T-helper 2 cell (primary cell): ENCODE measurements around the gene GAB3.

ENCODE experiments used
- DNase-seq, 5 experiments: peaks; one replicate each; pipeline versions ENCODE4 v3.0.0 to v3.0.0-alpha.2; 2012 to 2022
- total RNA-seq, 2 donors: gene quantifications; one replicate each; lab custom pipeline; 2026; lab: John Stamatoyannopoulos, UW

GAB3 gene, protein sequence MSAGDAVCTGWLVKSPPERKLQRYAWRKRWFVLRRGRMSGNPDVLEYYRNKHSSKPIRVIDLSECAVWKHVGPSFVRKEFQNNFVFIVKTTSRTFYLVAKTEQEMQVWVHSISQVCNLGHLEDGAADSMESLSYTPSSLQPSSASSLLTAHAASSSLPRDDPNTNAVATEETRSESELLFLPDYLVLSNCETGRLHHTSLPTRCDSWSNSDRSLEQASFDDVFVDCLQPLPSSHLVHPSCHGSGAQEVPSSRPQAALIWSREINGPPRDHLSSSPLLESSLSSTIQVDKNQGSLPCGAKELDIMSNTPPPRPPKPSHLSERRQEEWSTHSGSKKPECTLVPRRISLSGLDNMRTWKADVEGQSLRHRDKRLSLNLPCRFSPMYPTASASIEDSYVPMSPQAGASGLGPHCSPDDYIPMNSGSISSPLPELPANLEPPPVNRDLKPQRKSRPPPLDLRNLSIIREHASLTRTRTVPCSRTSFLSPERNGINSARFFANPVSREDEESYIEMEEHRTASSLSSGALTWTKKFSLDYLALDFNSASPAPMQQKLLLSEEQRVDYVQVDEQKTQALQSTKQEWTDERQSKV
- total RNA-seq, result 16.2 to 19.1 reads per million in 2 donors

DNA sequence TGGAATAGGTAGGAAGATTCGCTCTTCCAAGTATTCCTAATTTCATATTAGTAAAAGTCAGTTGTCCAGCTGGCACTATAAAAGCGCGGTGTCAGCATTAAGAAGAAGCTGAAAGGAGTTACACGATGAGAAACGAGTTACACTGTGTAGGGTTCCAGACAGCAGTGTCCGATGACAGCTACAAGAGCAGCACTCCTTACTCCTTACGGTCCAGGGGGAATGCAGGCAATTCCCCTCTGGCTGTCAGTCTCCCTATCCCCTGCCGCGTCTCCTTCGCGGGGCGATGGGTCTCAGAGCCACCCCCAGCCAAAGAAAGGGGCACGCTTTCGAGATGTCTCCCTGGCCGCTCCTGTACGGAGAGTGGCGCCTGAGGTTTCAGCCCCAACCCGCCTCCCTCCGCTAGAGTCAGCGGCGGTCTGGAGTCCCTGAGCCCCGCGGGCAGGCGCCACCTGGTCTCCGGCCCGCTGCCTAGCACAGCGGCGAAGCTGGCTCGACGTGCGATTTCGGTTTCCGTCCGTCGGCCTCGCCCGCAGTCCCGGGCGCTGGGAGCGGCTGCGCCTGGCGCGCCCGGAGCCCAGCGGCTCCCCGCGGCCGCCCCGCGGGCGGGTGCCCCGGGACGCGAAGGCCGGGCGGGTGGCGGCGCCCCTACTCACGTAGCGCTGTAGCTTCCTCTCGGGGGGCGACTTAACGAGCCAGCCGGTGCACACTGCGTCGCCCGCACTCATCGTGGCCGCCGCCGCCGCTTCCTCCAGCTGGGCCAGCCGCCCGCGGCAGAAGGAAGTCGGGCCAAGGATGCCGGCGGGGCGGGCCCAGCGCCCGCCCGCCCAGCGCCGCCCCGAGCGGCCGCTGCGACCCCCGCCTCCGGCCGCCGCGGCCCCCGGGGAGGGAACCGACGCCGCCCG, at the start of gene GAB3:
Gene GAB3 (minus strand): TSS at position 777 of the 902 bp plus-strand sequence. CDS start 52 bp downstream, at position 725.
- DNase-seq, result peak; percentile 4 to 67 (median 20)

DNA sequence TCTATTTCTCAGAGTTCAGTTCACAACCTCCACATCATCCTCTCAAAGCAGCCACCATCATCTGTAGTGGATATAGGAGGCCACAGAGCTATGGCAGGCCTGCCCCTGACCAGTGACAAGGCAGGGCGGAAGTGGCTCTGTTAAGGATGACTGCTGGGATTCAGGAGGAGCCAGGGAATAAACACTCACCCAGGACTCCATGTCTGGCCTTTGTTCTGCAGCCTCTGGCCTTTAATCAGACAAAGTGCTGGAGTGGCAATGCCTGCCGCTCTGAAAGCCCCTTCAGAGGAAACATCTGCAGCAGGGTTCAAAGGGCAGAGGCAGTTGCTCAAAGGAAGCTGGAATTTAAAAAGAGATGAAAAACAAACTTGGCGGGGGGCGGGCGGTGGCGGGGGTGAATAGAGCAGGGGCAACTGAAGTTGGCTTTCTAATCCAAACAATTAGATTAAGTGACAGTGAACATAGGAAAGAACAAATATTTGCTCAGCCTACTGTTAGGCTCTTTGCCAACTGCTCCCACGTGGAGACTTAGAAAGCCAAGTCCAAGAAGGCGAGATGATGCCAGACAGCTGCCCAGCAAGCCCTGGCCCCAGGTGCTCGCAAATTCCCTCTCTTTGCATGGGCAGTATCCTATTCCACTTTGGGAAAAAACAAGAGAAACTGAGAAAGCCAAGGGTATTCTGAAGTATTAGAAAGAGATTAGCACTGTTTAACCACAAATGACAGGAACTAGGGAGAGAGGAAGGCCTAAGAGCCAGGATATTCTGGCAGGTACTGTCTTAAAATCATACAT, 48.9 kb upstream of the GAB3 start:
- DNase-seq, result no peak

DNA sequence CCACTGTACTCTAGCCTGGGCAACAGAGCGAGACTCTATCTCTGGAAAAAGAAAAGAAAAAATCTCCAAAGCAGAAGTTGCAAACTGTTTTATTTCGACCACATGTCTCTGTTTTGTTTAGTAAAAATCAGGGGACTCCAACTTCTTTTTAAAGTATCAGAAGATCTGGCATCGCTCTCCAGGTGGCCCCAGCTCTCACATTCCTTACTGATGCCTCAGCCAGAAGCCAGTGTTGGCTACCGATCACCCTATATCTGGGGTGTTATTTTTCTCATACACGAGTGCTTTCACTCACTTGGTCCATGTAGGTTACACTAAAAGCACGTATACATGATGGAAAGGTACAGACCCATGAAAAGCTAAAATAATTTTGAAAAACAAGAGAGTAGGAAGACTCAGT, 46.1 kb upstream of the GAB3 start:
- DNase-seq, result no peak

DNA sequence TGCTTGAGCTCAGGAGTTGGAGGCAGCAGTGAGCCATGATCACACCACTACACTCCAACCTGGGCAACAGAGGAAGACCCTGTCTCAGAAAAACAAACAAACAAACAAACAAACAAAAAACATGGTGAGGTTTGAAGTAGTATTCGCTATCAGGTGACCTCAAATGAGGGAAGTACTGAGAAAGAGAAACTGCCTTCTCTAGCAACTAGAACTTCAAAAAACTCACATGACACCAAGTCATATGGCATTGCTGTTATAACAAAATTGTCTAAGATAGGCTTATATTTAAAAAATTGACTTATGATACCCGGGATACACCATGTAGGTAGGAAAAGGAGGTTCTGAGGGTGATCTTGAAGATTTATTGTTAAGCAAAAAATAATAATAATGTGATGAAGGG, 44.1 kb upstream of the GAB3 start:
- no peak for DNase-seq

DNA sequence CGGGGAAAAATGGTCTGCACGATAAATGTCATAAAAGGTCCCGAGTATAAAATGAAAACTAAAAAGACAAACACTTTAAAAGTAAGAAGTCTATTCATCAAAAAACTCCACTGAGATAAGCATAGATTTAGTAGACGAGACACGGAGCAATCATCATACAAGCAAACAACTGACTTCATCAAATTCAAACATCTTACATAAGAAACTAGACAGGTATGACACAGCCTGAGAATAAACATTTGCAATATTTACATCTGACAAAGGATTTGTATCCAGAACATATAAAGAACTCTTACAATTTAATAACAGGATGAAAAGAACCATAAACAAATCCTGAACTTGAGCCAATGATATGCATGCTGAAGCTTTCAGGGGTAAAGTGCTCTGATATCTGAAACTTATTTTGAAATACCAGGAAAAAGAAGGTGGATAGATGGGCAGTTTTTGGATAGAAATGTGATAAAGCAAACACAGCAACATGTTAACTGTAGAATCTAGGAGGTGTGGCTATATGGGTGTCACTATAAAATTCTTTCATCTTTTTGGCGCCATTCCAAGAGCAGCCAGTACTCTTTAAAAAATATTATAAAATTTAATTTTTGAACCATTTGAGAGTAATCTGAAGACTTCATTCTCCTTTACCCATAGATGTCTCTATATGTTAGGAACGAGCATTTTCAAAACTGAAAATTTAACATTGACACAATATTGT, 42.4 kb upstream of the GAB3 start:
- no peak for DNase-seq

DNA sequence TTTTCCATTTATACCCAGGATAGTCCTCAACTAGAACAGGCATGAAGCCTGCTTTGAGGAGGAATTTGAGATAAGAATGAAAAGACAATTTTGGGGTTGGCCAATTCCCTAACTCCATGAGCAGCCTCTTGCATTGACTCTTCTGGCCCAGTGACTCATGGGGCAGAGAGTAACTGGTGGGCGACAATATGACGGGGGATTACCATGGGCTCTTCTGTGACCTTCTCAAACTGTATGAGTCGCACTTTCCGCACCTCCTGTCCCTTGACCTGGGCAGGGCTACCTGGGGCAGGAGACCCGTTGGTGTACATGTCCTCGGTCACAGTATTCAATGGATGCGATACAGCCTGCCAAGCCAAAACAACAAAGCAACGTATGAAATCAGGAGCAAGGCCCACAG, 41.1 kb upstream of the GAB3 start:
- DNase-seq, result no peak

DNA sequence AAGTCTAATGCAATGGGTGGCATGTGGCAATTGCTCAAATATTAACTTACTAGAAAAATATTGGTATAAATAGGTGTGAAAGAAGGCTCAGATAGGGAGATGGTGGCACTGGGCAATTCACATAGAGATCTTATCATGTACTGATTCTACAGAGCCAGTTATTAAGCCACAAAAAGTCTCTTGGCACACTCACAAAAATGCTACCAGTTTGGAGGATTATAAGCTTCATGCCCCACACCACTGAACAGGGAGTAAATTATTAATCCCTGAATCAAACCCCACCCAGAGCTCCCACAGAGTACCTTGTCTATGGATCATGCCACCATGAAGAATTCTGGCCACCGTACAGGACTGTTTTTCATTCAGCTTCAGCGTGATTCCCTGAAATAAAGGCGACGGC, 40.6 kb upstream of the GAB3 start:
- no peak for DNase-seq

DNA sequence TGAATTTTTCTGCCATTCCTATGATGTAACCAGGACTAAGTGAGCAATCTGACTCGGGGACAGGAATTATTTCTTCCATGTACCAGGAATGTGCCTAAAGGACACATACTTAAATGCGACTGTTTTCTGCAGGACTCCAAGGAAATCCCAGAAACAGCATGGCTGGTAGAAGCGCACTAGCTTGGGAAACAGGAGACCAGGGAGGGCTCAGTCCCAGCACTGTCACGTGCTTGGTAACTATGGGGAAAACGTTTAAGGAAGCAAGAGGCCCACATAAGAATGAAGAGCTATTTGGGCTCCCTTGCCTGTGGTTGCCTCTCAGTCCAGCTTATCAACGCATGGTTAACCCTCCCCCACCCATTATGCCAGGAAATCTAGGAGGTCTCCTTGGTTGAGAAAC, 34.8 kb upstream of the GAB3 start:
- no peak for DNase-seq

DNA sequence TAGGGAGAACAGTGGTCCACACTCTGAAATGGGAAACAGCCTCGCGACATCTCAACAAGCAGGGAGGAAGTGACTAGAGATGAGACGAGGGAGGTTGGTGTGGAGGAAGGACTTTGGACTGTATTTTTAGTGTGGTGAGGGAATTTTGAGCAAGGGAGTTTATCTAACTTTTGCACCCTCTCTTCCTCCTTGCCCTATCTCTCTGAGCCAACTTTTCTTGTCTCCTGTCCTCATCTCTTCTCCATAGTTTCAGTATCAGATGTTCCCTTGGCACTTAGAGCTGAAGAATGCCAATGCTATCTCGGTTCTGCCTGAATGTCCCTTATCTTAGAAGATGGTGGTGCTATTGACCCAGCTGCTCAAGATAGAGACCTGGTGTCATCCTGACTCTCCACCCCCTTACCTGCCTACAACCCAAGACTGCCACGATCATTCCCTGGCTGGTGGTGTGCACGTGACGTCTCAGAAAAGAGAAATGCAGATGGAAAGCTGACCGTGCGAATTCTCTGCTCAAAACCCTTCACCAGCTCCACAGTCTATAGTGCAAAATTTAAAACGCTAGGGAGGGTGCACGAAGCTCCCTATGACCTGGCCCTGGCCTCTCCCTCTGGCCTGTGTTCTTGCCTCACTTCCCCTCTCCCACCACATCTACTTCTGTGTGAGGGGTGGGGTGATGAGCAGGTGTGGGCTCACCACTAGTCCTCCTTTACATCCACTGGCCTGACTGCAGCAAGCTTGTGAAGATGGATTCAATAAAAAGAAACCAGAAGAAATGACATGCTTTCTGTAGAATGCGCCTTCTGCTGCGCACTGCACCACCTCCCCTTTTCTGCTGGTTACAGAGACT, 33.5 kb upstream of the GAB3 start:
- no peak for DNase-seq

DNA sequence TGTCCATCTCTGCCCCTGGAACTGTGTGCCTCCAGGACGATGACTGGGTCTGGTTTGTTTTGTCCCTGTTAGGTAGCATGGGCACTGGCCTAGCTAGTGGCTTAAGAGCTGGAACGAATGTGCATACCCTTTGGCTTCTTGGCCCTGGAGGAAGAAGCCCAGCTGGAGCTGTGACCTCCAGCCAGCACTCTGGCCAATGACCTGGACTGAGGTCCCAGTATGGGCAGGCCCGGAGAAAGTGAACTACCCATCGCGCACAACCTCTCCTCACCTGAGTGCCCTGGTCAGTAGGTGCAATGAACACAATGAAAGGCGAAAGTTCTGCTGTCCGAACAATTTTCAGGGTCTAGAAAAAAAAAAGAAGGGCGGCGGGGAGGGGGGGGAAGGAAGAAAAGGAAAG, 30.1 kb upstream of the GAB3 start:
- no peak for DNase-seq

DNA sequence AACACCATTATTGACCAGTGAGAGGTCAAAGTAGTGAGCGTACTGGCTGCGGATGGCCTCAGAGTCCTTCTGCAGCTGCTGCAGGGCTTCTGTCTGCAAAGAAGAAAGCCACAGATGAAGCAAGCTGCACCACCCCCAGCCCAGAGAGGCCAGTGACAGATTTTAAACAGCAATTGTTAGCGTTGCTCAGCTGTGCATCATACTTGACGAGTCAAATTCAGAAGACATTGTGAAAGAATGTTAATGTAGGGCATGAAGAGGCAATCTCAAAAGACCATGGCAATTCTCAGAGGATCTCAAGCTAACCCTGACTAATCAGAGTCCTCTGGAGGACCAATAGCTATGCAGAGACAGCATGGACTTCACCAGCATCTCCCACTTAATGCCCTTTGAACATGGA, 28.4 kb upstream of the GAB3 start:
- no peak for DNase-seq

DNA sequence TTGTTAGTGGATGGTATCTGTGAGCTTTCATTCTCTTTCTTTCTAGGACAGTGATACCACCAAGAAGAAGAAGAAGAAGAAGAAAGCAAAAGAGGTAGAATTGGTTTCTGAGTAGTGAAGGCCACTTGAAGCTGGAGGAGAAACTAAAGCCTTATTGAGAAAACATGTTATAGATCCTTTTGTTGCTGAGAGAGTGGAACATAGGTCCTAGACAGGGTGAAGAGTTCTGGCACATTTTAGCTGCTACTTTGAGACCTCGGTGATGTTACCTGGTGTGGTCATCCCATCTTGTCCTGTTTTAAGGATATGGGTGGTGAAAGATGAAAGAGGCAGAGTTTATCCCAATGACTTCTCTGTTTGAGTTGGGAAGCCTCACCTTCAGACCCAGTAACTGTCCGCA, 25.9 kb upstream of the GAB3 start:
- no peak for DNase-seq

DNA sequence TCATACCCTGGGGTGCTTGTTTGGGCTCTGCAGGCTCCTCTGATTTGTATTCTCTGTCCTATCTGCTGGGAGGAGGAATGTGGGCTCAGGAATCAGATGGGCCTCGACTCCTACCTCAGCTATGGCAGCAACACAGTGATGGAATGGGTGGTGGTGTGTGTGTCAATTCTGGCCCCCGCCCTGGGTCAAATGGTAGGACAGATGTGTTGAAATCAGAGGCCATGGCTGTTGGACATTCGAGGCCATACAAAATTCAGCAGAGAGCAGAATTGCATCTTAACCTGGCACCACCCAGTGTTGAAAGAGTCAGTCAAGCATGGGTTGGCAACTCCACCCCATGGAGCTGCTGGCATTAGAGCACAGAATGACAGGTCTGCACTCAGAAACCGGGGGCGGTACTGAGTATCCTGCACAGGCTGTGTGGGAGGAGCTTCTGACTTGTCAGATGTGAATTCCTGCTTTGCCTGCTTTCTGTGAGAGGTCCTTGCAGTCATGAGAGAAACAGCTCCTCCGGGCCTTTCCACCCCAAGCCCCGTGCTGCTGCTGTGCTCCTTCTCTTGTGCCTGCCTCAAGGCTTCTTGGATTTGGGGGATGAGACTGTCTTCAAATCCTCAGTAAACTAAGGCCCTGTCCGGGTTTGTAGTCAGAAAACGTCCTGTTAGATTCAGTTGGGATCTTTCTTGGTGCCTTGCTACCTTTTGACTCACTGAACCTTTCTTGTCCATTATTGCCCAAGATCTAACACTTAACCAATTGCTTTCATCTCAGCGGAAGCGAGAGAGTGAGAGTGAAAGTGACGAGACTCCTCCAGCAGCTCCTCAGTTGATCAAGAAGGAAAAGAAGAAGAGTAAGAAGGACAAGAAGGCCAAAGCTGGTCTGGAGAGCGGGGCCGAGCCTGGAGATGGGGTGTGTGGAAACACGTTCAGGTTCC, 24.8 kb upstream of the GAB3 start:
- DNase-seq, result peak in 2 of 5 experiments; percentile 3 to 51

DNA sequence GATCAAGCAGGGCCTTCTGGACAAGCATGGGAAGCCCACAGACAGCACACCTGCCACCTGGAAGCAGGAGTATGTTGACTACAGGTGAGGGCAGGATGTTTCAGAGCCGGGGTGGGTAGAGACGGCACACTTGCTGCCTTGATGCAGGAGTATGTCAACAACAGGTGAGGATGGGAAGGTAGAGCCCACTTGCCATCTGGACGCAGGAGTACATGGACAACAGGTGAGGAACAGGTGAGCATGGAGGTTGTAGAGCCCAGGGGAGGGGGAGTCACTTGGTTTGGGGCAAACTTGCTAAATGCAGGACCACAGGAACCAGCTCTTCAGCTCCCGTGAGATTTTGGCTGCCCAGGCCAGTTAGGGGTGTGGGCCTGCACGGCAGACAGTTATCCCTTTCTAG, 23.7 kb upstream of the GAB3 start:
- DNase-seq, result no peak

DNA sequence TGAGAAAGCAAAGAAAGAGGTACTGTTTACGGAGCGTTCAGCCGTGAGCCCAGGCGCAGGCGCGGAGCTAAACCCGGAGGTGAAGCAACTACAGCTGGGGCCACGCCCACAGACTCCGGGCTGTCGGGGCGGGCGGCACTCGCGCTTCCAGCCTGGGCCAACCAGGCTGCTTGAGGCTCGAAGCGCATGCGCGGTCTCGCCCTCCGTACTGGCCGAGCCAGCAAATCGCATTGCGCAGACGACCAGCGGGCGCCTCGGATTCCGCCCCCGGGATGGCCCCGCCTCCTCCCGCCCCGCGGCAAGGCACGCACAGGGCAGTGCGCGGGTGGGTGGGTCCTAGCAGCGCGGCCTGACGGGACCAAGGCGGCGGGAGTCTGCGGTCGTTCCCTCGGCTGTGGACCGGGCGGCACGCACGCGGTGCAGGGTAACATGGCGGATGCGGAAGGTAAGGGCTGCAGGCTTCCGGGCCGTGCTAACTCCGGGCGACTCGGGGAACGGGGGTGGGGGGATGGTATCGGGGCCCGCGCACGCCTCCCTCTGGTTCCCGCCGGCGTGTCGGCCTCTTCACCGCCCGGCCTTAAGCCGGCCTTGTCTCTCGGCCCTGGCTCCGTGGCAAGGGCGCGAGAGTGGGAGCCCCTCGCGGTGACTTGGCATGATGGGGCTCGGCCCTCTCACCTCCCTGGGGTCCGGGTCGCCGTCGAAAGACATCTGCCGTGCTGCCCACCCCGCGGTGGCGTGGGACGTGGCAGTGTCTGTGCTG, 11.8 kb upstream of the GAB3 start, which contains the start of gene DKC1:
Gene DKC1 (plus strand): TSS at position 328 of the 760 bp plus-strand sequence. CDS start 102 bp downstream, at position 430.
- DNase-seq, result peak; percentile 85 to 97 (median 93)

DNA sequence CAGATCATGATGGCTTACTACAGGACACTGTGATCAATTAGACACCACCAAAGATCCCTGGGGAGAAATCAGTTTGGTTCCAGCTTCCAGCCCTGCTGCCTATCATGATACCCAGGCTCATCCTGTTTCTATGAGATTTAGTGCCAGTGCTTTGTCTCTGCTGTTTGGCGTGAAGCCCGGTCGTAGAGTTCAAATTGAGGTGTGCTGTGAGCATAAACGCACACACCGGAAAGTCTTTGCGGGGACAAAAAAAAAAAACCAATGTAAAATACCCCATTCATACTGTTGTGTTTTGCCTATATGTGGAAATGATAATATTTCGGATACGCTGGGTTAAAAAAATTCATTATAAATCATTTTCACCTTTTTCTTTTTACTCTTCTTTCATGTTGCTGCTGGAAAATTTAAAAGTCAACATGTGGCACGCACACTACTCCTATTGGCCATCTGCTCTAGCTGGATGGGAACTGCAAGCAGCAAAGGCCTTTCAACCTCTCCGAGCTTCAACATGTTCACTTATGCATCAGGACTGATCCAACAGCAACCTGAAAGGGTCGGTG, 11.2 kb upstream of the GAB3 start:
- DNase-seq, result peak in 1 of 5 experiments; percentile 48

DNA sequence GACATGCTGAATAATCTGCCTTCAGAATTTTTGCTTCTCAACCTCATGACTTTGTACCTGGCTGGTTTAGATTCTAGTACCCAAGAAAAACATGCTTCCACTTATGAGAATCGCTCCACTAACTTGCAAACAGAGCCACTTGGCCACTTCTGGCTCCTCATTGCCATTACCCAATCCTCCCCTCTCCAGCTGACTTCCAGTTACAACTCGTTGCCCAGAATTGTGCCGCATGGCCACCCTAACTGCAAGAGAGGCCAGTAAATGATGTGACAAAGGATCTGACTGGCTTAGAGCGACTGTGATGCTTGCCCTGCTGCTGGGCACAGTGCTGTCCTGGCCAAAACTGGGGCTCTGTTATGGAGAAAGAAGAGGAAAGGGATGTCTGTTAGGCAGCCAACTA, 7.8 kb upstream of the GAB3 start:
- DNase-seq, result no peak

DNA sequence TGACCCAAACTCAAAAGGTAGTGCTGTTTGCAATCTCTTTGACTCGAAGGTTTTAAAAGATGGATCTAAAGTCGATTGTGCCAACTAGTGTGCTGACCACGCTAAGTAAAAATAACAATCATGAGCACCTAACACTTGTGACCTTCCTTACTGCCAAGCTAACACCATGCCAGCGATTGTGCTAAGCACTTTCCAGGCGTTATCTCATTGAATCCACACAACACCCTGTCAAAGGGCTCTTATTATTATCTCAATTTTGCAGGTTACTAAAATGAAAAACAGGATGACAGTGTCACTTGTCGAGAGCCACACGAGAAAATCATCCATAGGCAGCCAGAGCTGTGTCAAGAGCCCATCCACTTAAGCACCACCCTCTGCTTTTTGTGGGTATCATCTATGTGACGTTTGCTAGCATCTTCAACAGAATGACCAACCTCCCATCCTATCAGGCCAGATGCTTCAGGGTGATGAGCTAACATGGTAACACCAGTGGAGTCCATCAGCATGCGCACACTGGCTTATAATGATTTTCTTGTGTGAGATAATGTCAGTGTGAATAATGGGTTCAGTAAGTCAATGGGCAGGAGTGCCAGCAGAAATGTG, 893 bp upstream of the GAB3 start:
- no peak for DNase-seq
